SK-N-SH (cell line): ENCODE measurements around the gene PPP6R2. TPM values are rescaled to one million over a fixed set of nuclear protein-coding genes. Genes with fewer than 3 reads are reported as not detected.

Experiments used
- CTCF ChIA-PET: fragments of 300-600, 350-600 bp; formaldehyde crosslinking; extraction: SDS; loops from one replicate; lab custom pipeline; 2021; lab: Yijun Ruan, JAX
- POLR2A ChIA-PET: fragments of 350-600 bp; sonication (Branson Sonifier 250); formaldehyde crosslinking; extraction: SDS; loops from one replicate; lab custom pipeline; 2020; ENCODE audit warnings: antibody characterized with exemption, inconsistent platforms; lab: Yijun Ruan, JAX
- DNase-seq: peaks from one replicate; pipeline ENCODE4 v3.0.0; 2012
- H2AFZ ChIP-seq: fragments of 200-600 bp; sonication (generic); 2 replicates; pipeline ENCODE4 v1.8.1; 2016; ENCODE audit warnings: antibody characterized with exemption, mild to moderate bottlenecking, low read depth
- H3F3A ChIP-seq: fragments of 200-600 bp; sonication (generic); replicated peaks from 2 replicates; pipeline ENCODE3; 2016; ENCODE audit warnings: antibody characterized with exemption, mild to moderate bottlenecking; ENCODE audit not compliant: insufficient read depth
- H3K27ac ChIP-seq, 2 experiments: fragments of 200-500 bp in 1 of 2; fragments of 200-600 bp in 1 of 2; sonication (Bioruptor generic) in 1 of 2; sonication (generic), shearing (Covaris generic) in 1 of 2; 2 replicates each; pipeline versions ENCODE4 v1.5.1 to v1.6.1; 2014 to 2016; ENCODE audit warnings: low read depth in 2 of 2, inconsistent platforms in 1 of 2, low read length in 1 of 2, mild to moderate bottlenecking in 1 of 2, mixed read lengths in 1 of 2
- H3K27me3 ChIP-seq: fragments of 200-600 bp; sonication (generic), shearing (Covaris generic); 2 replicates; pipeline ENCODE4 v1.6.1; 2016; ENCODE audit warnings: mixed run types; ENCODE audit not compliant: insufficient read depth
- H3K36me3 ChIP-seq, 2 experiments: fragments of 200-500 bp in 1 of 2; fragments of 200-600 bp in 1 of 2; sonication (Bioruptor generic) in 1 of 2; sonication (generic) in 1 of 2; replicated peaks in 1 of 2; 2 replicates each; pipeline versions ENCODE3 to v1.5.1; 2014 to 2016; ENCODE audit warnings: low read length in 1 of 2, mild to moderate bottlenecking in 1 of 2; ENCODE audit not compliant: insufficient read depth in 2 of 2, control insufficient read depth in 1 of 2
- H3K4me1 ChIP-seq, 2 experiments: fragments of 200-500 bp in 1 of 2; fragments of 200-600 bp in 1 of 2; sonication (Bioruptor generic) in 1 of 2; sonication (generic), shearing (Covaris generic) in 1 of 2; 2 replicates each; pipeline versions ENCODE4 v1.5.1 to v1.6.1; 2014 to 2016; ENCODE audit warnings: low read depth in 1 of 2, low read length in 1 of 2, mixed run types in 1 of 2; ENCODE audit not compliant: insufficient read depth in 2 of 2, control insufficient read depth in 1 of 2
- H3K4me2 ChIP-seq: fragments of 200-600 bp; sonication (generic), shearing (Covaris generic); 2 replicates; pipeline ENCODE4 v1.6.1; 2017; ENCODE audit warnings: mixed run types
- H3K4me3 ChIP-seq, 2 experiments: fragments of 200-500 bp in 1 of 2; fragments of 200-600 bp in 1 of 2; sonication (Bioruptor generic) in 1 of 2; sonication (generic), shearing (Covaris generic) in 1 of 2; 2 replicates each; pipeline versions ENCODE4 v1.5.1 to v1.8.1; 2014 to 2016; ENCODE audit warnings: low read depth in 2 of 2, inconsistent platforms in 1 of 2, low read length in 1 of 2, mild to moderate bottlenecking in 1 of 2, mixed read lengths in 1 of 2, moderate library complexity in 1 of 2
- H3K79me2 ChIP-seq: fragments of 200-600 bp; sonication (generic); 2 replicates; pipeline ENCODE4 v1.8.1; 2017; ENCODE audit warnings: mild to moderate bottlenecking; ENCODE audit not compliant: insufficient read depth
- H3K9ac ChIP-seq: fragments of 200-600 bp; sonication (generic); 2 replicates; pipeline ENCODE4 v1.6.1; 2017; ENCODE audit warnings: mixed run types
- H3K9me2 ChIP-seq: fragments of 200-600 bp; sonication (generic); 2 replicates; pipeline ENCODE4 v1.6.1; 2017; ENCODE audit warnings: mixed run types
- H3K9me3 ChIP-seq: fragments of 200-600 bp; sonication (generic); 2 replicates; pipeline ENCODE4 v1.6.1; 2017; ENCODE audit warnings: mixed run types, mild to moderate bottlenecking, moderate library complexity
- H4K20me1 ChIP-seq: fragments of 200-600 bp; sonication (generic); 2 replicates; pipeline ENCODE4 v1.6.1; 2017; ENCODE audit warnings: mild to moderate bottlenecking, mixed run types; ENCODE audit not compliant: insufficient read depth
- CHD2 ChIP-seq: fragments of 150-350 bp; IDR thresholded peaks from 2 replicates; pipeline ENCODE4 v1.6.1; 2018; ENCODE audit warnings: low read length; ENCODE audit not compliant: partially characterized antibody
- GATA2 ChIP-seq: sonication (generic); formaldehyde crosslinking; IDR thresholded peaks from 2 replicates; pipeline ENCODE4 v1.5.0; 2020; ENCODE audit warnings: mild to moderate bottlenecking, missing genetic modification reagents
- JUND ChIP-seq: IDR thresholded peaks from 2 replicates; pipeline ENCODE4 v1.4.0; 2012
- MXI1 ChIP-seq: IDR thresholded peaks from 2 replicates; pipeline ENCODE4 v1.6.1; 2012; ENCODE audit warnings: mild to moderate bottlenecking, low read depth, low read length, improper control_type of control experiment
- NFIC ChIP-seq: IDR thresholded peaks from 2 replicates; pipeline ENCODE4 v1.4.0; 2012; ENCODE audit warnings: borderline replicate concordance
- RAD21 ChIP-seq: IDR thresholded peaks from 2 replicates; pipeline ENCODE4 v1.6.1; 2012; ENCODE audit warnings: mild to moderate bottlenecking, low read length
- RFX5 ChIP-seq: IDR thresholded peaks from 2 replicates; pipeline ENCODE4 v1.6.1; 2012; ENCODE audit warnings: mild to moderate bottlenecking, improper control_type of control experiment, low read length
- RXRA ChIP-seq: IDR thresholded peaks from 2 replicates; pipeline ENCODE4 v1.4.0; 2012; ENCODE audit warnings: low read depth, mild to moderate bottlenecking, borderline replicate concordance
- SMC3 ChIP-seq: IDR thresholded peaks from 2 replicates; pipeline ENCODE4 v1.6.1; 2012; ENCODE audit warnings: low read depth, low read length, improper control_type of control experiment
- TAF1 ChIP-seq: IDR thresholded peaks from 2 replicates; pipeline ENCODE4 v1.6.1; 2012; ENCODE audit warnings: low read depth, mild to moderate bottlenecking, low read length, moderate library complexity, borderline replicate concordance
- YY1 ChIP-seq: IDR thresholded peaks from 2 replicates; pipeline ENCODE4 v1.4.0; 2012; ENCODE audit warnings: low read depth, mild to moderate bottlenecking
- WGBS: methylation state at CpG from one replicate; pipeline ENCODE4 v1.1.6; 2017; ENCODE audit warnings: low lambda C conversion rate; 5-methylcytosine and 5-hydroxymethylcytosine counted together
- polyA plus RNA-seq, 3 experiments: library from polyadenylated mRNA; depleted of rRNA; stranded (reverse); fragments of >200 nt; gene quantifications; 2 replicates each; pipeline ENCODE4 v1.2.3, GENCODE V29; 2012
- TF ChIP-seq, protein P1 (sequence below): fragments of 150-350 bp; IDR thresholded peaks from 2 replicates; pipeline ENCODE4 v1.6.1; 2016; ENCODE audit warnings: mild to moderate bottlenecking, low read depth, low read length
- TF ChIP-seq, protein P2 (sequence below): IDR thresholded peaks from 2 replicates; pipeline ENCODE4 v1.4.0; 2012; ENCODE audit warnings: low read depth
- TF ChIP-seq, protein P3 (sequence below): IDR thresholded peaks from 2 replicates; pipeline ENCODE4 v1.4.0; 2012; ENCODE audit warnings: low read depth, borderline replicate concordance
- TF ChIP-seq, protein P4 (sequence below): IDR thresholded peaks from 2 replicates; pipeline ENCODE4 v1.4.0; 2012; ENCODE audit warnings: low read depth, borderline replicate concordance

Gene PPP6R2
- polyA plus RNA-seq, 1 of the 3 experiments (the other 2 are of a cell fraction), result 45.7 TPM

DNA sequence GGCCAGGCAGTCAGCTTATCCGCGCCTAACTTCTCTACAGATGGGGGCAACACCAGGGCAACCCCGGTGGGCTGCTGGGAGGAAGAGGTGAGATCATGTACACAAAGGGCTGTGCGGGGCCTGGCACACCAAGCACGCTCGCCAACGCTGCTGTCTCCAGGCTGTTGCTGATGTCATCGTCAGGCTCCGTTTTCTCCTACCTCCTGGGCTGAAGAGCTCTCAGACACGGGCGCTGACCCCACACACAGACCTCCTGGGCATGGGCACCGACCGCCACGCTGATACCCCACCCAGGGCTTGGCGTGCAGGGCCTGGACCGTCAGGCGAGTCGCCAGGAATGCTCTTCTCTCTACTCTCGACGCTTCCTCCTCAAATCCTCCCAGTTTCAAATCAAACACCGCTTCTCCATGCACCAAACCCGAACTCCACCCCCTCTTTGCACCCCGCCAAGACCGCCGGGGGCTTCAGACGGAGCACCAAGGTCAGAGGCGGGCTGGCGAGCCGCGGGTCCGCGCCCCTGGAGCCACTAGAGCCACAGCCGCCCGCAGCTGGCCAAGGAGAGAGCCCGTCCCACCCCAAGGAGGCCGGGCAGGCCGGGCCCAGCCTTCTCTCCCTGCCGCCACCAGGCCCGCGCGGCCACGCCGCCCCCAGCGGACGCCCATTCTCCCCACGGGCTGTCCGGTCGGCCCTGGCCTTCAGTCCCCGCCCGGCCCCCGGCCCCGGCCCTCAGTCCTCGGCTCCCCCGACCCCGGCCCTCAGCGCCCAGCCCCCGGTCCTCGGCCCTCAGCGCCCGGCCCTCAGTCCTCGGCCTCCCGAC, 130.9 kb downstream of the PPP6R2 start:
- Histone ChIP-seq H3K79me2 (peaks cover 53% of the 10 kb centered on the region), H3K36me3 (peaks cover 0 to 2% of the 10 kb centered on the region in 2 experiments), H3F3A (no peaks in the 10 kb centered on the region), H3K4me2 (peak overlapping the region; percentile 87), H3K9me2 (no peaks in the 10 kb centered on the region), H3K4me3 (peak overlapping the region; percentile 77 to 88), H3K4me1 (peaks cover 4 to 39% of the 10 kb centered on the region in 2 experiments; a peak in 2 of 4 replicates), H2AFZ (no peak overlapping the region), H3K27me3 (no peaks in the 10 kb centered on the region), H3K9ac (peak overlapping the region; percentile 64), H4K20me1 (peaks cover 52% of the 10 kb centered on the region), H3K27ac (peak overlapping the region in 1 of 2 experiments; percentile 38; a peak in 2 of 4 replicates), H3K9me3 (no peaks in the 10 kb centered on the region)
- DNase-seq, result peak; percentile 81
- CTCF ChIA-PET, result interaction anchor here (1.2 to 5.1 kb wide), 2 partner anchors 24 to 230 kb away, joined by 3 to 24 read pairs; no protein-coding TSS in a partner anchor
- POLR2A ChIA-PET, result interaction anchor here (1.0 to 1.3 kb wide), 2 partner anchors 36 to 51 kb away, joined by 3 to 8 read pairs; partner anchors contain the start of gene SCO2
- WGBS, result 7% methylated on average over 5 of the region's 62 CpGs
- TF ChIP-seq, protein P1, sequence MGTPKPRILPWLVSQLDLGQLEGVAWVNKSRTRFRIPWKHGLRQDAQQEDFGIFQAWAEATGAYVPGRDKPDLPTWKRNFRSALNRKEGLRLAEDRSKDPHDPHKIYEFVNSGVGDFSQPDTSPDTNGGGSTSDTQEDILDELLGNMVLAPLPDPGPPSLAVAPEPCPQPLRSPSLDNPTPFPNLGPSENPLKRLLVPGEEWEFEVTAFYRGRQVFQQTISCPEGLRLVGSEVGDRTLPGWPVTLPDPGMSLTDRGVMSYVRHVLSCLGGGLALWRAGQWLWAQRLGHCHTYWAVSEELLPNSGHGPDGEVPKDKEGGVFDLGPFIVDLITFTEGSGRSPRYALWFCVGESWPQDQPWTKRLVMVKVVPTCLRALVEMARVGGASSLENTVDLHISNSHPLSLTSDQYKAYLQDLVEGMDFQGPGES, result no peak
- TF ChIP-seq SMC3 (no peak), MXI1 (peak; percentile 55)
- TF ChIP-seq, protein P2, sequence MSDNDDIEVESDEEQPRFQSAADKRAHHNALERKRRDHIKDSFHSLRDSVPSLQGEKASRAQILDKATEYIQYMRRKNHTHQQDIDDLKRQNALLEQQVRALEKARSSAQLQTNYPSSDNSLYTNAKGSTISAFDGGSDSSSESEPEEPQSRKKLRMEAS, result peak; percentile 5; the same call in 1 of the 2 replicates
- TF ChIP-seq, protein P3, sequence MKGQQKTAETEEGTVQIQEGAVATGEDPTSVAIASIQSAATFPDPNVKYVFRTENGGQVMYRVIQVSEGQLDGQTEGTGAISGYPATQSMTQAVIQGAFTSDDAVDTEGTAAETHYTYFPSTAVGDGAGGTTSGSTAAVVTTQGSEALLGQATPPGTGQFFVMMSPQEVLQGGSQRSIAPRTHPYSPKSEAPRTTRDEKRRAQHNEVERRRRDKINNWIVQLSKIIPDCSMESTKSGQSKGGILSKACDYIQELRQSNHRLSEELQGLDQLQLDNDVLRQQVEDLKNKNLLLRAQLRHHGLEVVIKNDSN, result no peak

DNA sequence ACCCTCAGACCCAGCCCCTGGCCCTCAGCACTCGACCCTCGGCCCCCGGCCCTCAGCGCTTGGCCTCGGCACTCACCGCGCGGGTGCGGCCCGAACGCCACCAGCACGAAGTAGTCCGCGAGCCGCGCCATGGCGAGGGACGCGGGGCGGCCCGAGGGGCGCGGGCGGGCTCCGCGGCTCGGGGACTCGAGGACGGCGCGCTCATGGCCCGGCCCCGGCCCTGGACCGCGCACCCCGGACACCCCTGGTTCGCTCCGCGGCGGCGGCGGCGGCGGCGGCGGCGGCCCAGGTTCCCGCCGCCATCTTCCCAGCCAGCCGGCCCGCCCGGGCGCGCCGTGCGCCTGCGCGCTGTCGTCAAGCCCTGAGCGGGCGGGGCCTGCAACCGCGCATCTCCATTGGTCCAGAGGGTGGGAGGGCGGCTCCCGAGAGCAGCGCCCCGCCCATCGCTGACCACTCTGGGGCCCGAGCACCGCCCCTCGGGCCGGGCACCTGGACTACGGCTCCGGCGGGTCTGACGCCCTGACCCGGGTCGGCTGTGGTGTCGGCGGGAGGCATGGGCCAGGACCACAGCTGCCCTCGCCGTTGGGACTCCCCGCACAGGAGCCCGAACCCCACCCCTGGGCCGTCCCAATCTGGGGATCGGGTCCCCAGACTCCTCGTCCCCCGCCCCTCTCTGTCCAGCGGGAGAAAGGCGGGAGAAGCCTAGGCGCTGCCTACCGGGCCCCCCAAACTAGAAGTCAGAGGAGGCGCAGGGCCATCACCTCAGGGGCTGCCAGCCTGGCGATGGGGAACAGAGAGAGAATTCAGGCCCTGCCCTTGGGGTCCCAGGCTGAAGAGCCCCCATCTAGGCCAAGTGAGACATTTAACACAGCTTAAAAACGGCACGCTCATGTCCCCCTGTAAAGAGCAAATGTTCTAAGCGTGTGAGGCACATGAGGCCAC, 131.9 kb downstream of the PPP6R2 start, which contains the start of gene SBF1:
SBF1 (minus strand) TSS at position 326 of the 942 bp plus-strand sequence; CDS start at position 131, 195 bp downstream.
- CTCF ChIA-PET, result interaction anchor here (0.6 to 5.1 kb wide), 5 partner anchors 9 to 231 kb away, joined by 3 to 24 read pairs (median 3); no protein-coding TSS in a partner anchor
- POLR2A ChIA-PET, result interaction anchor here (1.0 kb wide), 1 partner anchor 37 kb away, joined by 3 read pairs; no protein-coding TSS in a partner anchor
- TF ChIP-seq, protein P3, result no peak
- TF ChIP-seq JUND (no peak), GATA2 (CRISPR knock-in tag) (no peak), RXRA (no peak), SMC3 (no peak), MXI1 (no peak), RAD21 (no peak), YY1 (0 out of 2 replicates have a peak, but pooled peaks have one; percentile 19), NFIC (no peak), RFX5 (no peak), TAF1 (peak; percentile 56; the same call in 1 of the 2 replicates), CHD2 (peak; percentile 6)
- TF ChIP-seq, protein P1, result no peak
- TF ChIP-seq, protein P4, sequence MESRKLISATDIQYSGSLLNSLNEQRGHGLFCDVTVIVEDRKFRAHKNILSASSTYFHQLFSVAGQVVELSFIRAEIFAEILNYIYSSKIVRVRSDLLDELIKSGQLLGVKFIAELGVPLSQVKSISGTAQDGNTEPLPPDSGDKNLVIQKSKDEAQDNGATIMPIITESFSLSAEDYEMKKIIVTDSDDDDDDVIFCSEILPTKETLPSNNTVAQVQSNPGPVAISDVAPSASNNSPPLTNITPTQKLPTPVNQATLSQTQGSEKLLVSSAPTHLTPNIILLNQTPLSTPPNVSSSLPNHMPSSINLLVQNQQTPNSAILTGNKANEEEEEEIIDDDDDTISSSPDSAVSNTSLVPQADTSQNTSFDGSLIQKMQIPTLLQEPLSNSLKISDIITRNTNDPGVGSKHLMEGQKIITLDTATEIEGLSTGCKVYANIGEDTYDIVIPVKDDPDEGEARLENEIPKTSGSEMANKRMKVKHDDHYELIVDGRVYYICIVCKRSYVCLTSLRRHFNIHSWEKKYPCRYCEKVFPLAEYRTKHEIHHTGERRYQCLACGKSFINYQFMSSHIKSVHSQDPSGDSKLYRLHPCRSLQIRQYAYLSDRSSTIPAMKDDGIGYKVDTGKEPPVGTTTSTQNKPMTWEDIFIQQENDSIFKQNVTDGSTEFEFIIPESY, result no peak

More for the DNA sequence above, 131.9 kb downstream of the PPP6R2 start, which contains the start of gene SBF1:
- Histone ChIP-seq H3K79me2 (peaks cover 43% of the 10 kb centered on the region), H3K27me3 (no peaks in the 10 kb centered on the region), H3K36me3 (peaks cover 0 to 2% of the 10 kb centered on the region in 2 experiments), H3K4me3 (peak within 1 kb of the TSS; percentile 77 to 88), H3K9me2 (no peaks in the 10 kb centered on the region), H3K4me1 (peaks cover under 1 to 39% of the 10 kb centered on the region in 2 experiments; a peak in 2 of 4 replicates), H3F3A (no peaks in the 10 kb centered on the region), H3K9me3 (no peaks in the 10 kb centered on the region), H2AFZ (peak within 1 kb of the TSS; percentile 92), H3K4me2 (peak within 1 kb of the TSS; percentile 90), H3K9ac (peak within 1 kb of the TSS; percentile 76), H3K27ac (peak within 1 kb of the TSS; percentile 38 to 72; a peak in 2 of 4 replicates), H4K20me1 (peaks cover 42% of the 10 kb centered on the region)
- peak; percentile 100 for DNase-seq
- 11% methylated on average over 9 of the region's 97 CpGs for WGBS
